Dendritic cell treated with granulocyte-macrophage colony-stimulating factor and Interleukin-4, amounts not matched to agents 40 ng/mL and 50 ng/mL, for 4 days (primary cell): ENCODE measurements around the gene DCK.

Experiments used
- H3K27ac Mint-ChIP-seq: one replicate; pipeline ENCODE4 v1.8.0; 2022; ENCODE audit warnings: mild to moderate bottlenecking, mixed read lengths
- H3K27me3 Mint-ChIP-seq: one replicate; pipeline ENCODE4 v1.8.0; 2022; ENCODE audit warnings: mild to moderate bottlenecking, mixed read lengths
- H3K36me3 Mint-ChIP-seq: one replicate; pipeline ENCODE4 v1.8.0; 2022; ENCODE audit warnings: low read depth, mixed read lengths
- H3K4me1 Mint-ChIP-seq: one replicate; pipeline ENCODE4 v1.8.0; 2022; ENCODE audit warnings: low read depth, mixed read lengths
- H3K4me3 Mint-ChIP-seq: one replicate; pipeline ENCODE4 v1.8.0; 2022; ENCODE audit warnings: mild to moderate bottlenecking, moderate library complexity, mixed read lengths
- H3K9me3 Mint-ChIP-seq: one replicate; pipeline ENCODE4 v1.8.0; 2022; ENCODE audit warnings: mixed read lengths
- intact Hi-C: fragments of 100-400 bp; cut with micrococcal nuclease; formaldehyde crosslinking; loops from one replicate; pipeline ENCODE4 v1.15.0; 2022

DCK gene

DNA sequence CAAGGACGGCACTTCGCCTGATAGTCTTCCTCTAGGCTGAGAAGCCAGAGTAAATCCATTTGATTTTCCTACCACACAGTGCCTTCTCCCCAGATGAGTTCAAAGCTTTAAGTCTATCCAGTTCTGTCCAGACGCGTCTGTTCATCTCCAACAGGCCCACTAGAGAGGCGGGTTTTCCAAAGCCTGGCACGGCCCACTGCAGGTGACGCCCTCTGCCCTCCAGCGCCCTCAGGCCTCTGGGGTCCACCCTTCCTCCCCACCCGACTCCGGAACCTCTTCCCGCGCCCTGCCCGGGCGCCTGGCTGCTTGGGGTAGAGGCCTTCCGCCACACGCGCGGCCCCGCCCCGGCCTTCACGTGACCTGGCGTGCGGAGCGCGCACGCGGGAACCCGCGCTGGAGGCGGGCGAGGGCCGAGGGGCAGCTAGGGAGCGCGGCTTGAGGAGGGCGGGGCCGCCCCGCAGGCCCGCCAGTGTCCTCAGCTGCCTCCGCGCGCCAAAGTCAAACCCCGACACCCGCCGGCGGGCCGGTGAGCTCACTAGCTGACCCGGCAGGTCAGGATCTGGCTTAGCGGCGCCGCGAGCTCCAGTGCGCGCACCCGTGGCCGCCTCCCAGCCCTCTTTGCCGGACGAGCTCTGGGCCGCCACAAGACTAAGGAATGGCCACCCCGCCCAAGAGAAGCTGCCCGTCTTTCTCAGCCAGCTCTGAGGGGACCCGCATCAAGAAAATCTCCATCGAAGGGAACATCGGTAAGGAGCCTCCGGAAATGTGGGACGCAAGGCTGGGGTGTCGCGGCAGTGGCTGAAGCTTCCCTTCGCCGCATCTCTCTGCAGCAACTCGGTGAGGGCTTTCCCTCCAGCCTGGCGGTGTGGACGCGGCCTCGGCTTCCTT, at the start of gene DCK:
Gene DCK (plus strand): TSS at position 469 of the 888 bp plus-strand sequence. CDS start 187 bp downstream, at position 656.
- Mint-ChIP-seq H3K9me3 (no peaks in the 10 kb centered on the region), H3K4me1 (peaks cover 34% of the 10 kb centered on the region), H3K27ac (peak within 1 kb of the TSS; percentile 90), H3K36me3 (peaks cover 17% of the 10 kb centered on the region), H3K27me3 (no peaks in the 10 kb centered on the region), H3K4me3 (peak within 1 kb of the TSS; percentile 97)
- intact Hi-C loops, result loop anchor here (5.0 kb wide), 4 partner anchors 46 to 306 kb away; partner anchors contain the start of genes GRSF1, MOB1B and UTP3

DNA sequence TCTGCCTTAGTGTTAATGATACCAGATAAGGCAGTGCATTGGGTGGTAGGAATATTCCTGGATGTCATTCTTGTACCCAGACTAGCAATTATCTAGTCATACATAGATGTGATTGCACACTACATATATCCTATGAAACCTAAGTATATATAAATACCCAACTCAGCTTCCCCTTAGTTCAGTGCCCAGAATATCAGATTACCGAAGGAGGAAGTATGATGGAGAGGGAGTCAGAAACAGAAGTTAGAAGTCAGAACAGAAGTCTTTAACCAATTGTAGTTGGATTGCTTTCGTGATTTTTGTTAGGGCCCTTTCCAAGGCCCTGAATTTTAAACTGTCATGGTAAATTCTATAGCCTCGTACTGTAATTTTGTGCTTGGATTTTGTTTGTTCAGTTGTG, 48.4 kb upstream of the DCK start:
- intact Hi-C loops, result loop anchor here (2.0 to 5.0 kb wide), 3 partner anchors 47 to 258 kb away; partner anchors contain the start of genes DCK, GRSF1 and UTP3
- H3K4me1 Mint-ChIP-seq, result peaks cover 58% of the 10 kb centered on the region
- peak overlapping the region; percentile 86 for H3K27ac Mint-ChIP-seq
- no peak overlapping the region for H3K4me3 Mint-ChIP-seq
- H3K9me3 Mint-ChIP-seq, result peaks cover 3% of the 10 kb centered on the region
- peaks cover 20% of the 10 kb centered on the region for H3K36me3 Mint-ChIP-seq
- H3K27me3 Mint-ChIP-seq, result no peaks in the 10 kb centered on the region

- intact Hi-C loops, result loop anchor here (2.0 to 5.0 kb wide), 3 partner anchors 47 to 258 kb away; partner anchors contain the start of genes DCK, GRSF1 and UTP3
- no peaks in the 10 kb centered on the region for H3K27me3 Mint-ChIP-seq
- peaks cover 57% of the 10 kb centered on the region for H3K4me1 Mint-ChIP-seq
- no peaks in the 10 kb centered on the region for H3K9me3 Mint-ChIP-seq
- peak overlapping the region; percentile 86 for H3K27ac Mint-ChIP-seq
- peaks cover 17% of the 10 kb centered on the region for H3K36me3 Mint-ChIP-seq
- H3K4me3 Mint-ChIP-seq, result peak overlapping the region; percentile 30
Observed at GRCh38 chr4:70945452-70946055, 47.9 kb upstream of the DCK start.

DNA sequence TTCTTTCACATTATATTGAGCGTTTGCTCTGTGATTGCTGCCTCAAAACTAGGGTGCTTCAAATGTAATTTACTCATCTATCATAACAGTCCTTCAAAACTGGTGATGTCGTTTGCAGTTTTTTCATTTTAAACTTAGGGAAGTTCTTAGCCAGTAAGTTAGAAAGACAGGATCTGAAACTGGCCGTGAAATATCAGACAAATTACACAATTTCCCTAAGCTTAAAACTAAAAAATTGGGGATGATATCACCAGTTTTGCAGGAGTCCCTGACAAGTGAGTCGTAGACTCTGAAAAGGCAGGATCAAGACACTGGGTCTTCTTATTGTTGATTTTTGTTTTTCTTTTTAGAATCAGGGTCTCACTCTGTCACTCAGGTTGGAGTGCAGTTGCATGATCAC, 46.5 kb upstream of the DCK start:
- Mint-ChIP-seq H3K4me1 (peaks cover 65% of the 10 kb centered on the region), H3K4me3 (peak overlapping the region; percentile 58)

DNA sequence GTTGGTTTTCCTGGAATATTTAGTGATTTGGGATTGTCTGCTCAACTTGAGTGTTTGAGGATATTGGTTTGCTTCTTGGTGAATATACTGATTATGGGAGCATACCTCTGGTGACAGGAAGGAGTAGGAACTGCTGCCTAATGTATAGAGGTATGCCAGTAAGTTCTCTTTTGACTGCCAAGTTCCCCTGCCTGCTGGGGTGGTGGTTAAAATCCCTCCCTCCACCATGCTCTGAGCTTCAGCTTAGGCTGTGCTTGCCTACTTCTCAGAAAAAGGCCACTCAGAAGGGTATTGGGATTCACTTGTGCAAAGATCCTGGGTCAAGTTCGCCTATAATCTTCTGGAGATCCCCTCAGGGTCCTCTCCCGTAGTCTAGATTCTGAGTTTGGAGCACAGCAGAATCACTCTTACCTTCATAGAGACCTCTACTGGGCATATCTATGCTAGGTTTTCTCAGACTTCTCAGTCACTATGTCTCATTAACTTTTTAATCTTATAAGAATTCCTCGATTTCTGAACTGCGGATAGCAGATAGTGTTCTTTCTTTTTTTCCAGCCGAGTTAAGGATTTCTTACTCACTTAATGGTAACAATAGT, 44.7 kb upstream of the DCK start:
- peak overlapping the region; percentile 86 for H3K27ac Mint-ChIP-seq
- intact Hi-C loops, result loop anchor here (5.0 kb wide), 2 partner anchors 44 to 261 kb away; partner anchors contain the start of genes DCK and UTP3
- H3K9me3 Mint-ChIP-seq, result no peaks in the 10 kb centered on the region
- H3K36me3 Mint-ChIP-seq, result peaks cover 6% of the 10 kb centered on the region
- H3K27me3 Mint-ChIP-seq, result no peaks in the 10 kb centered on the region
- H3K4me1 Mint-ChIP-seq, result peaks cover 67% of the 10 kb centered on the region
- H3K4me3 Mint-ChIP-seq, result peak overlapping the region; percentile 34

More for the DNA sequence above, 46.5 kb upstream of the DCK start:
- Mint-ChIP-seq H3K27me3 (no peaks in the 10 kb centered on the region), H3K9me3 (no peaks in the 10 kb centered on the region), H3K36me3 (peaks cover 6% of the 10 kb centered on the region), H3K27ac (peak overlapping the region; percentile 86)
- intact Hi-C loops, result loop anchor here (5.0 kb wide), 2 partner anchors 45 to 260 kb away; partner anchors contain the start of genes DCK and UTP3

- H3K27me3 Mint-ChIP-seq, result no peaks in the 10 kb centered on the region
- H3K9me3 Mint-ChIP-seq, result no peaks in the 10 kb centered on the region
- no peak overlapping the region for H3K4me3 Mint-ChIP-seq
- H3K4me1 Mint-ChIP-seq, result peaks cover 53% of the 10 kb centered on the region
- H3K27ac Mint-ChIP-seq, result peak overlapping the region; percentile 90
- intact Hi-C loops, result no loop called here
- H3K36me3 Mint-ChIP-seq, result no peaks in the 10 kb centered on the region
Observed at GRCh38 chr4:70954032-70954431, 39.4 kb upstream of the DCK start.

DNA sequence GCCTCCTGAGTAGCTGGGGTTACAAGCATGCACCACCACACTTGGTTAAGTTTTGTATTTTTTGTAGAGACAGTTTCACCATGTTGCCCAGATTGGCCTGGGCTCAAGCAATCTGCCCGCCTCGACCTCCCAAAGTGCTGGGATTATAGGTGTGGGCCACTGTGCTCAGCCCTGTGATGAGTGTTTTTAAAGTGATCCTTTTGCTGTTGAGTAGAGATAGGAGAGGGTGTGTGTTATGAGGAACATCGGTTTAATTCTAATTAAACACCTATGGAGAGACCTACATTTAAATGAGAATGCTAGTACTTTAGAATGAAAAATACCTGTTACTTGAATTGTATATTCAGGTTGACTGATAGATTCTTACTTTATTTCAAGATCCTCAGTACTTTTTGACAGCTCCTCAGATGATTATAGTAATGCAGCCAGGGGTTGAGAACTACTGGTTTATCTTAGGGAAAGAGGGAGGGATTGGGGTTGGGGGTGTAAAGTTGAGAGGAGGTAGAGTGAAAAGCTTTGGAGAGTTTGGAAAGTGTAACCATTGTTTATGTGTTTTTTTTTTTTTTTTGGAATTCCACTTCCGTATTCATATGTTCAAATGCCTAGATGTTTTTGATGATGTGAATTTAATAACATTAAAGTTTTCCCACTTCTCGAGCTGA, 36.8 kb upstream of the DCK start:
- Mint-ChIP-seq H3K9me3 (no peaks in the 10 kb centered on the region), H3K27me3 (no peaks in the 10 kb centered on the region), H3K4me3 (no peak overlapping the region), H3K4me1 (peaks cover 34% of the 10 kb centered on the region), H3K27ac (peak overlapping the region; percentile 25), H3K36me3 (peaks cover 11% of the 10 kb centered on the region)
- intact Hi-C loops, result no loop called here

DNA sequence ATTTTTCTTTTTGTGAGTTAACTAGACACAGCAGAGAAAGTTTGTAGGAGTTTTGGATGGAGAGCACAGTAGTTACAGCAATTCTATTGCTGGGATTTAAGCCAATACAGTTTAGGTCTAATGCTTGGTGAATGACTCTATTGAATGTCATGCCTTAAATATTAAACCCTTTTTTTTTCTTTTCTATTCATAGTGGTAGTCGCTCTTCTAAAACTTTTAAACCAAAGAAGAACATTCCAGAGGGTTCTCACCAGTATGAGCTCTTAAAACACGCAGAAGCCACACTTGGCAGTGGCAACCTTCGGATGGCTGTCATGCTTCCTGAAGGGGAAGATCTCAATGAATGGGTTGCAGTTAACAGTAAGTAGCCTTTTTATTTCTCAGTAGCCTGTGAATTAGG, 34.8 kb upstream of the DCK start:
- Mint-ChIP-seq H3K27ac (no peak overlapping the region), H3K4me3 (no peak overlapping the region), H3K36me3 (peaks cover 22% of the 10 kb centered on the region), H3K27me3 (no peaks in the 10 kb centered on the region), H3K4me1 (peaks cover 23% of the 10 kb centered on the region), H3K9me3 (no peaks in the 10 kb centered on the region)
- intact Hi-C loops, result no loop called here

DNA sequence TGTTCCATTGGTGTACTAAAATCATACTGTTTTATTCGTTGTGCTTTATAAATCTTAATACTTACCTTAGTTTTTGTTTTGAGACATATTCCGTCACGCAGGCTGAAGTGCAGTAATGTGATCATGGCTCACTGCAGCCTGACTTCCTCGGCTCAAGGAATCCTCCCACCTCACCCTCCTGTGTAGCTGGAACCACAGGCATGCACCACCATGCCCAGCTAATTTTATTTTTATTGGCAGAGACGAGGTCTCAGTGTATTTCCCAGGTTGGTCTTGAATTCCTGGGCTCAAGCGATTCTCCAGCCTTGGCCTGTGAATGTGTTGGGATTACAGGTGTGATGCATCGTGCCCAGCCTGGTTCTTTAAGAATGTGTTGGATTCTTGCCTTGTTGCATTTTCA, 24.4 kb upstream of the DCK start:
- no peaks in the 10 kb centered on the region for H3K27me3 Mint-ChIP-seq
- H3K4me3 Mint-ChIP-seq, result no peak overlapping the region
- H3K36me3 Mint-ChIP-seq, result peaks cover 42% of the 10 kb centered on the region
- H3K4me1 Mint-ChIP-seq, result peaks cover 24% of the 10 kb centered on the region
- H3K9me3 Mint-ChIP-seq, result no peaks in the 10 kb centered on the region
- intact Hi-C loops, result no loop called here
- H3K27ac Mint-ChIP-seq, result no peak overlapping the region

- intact Hi-C loops, result no loop called here
- Mint-ChIP-seq H3K27ac (peak overlapping the region; percentile 46), H3K36me3 (peaks cover 59% of the 10 kb centered on the region), H3K9me3 (no peaks in the 10 kb centered on the region), H3K4me1 (peaks cover 38% of the 10 kb centered on the region), H3K4me3 (no peak overlapping the region), H3K27me3 (no peaks in the 10 kb centered on the region)
Observed at GRCh38 chr4:70976252-70976651, 17.2 kb upstream of the DCK start.

GRCh38 chr4:70979445-70980008, 13.9 kb upstream of the DCK start:
- no peak overlapping the region for H3K4me3 Mint-ChIP-seq
- no peaks in the 10 kb centered on the region for H3K27me3 Mint-ChIP-seq
- intact Hi-C loops, result no loop called here
- H3K36me3 Mint-ChIP-seq, result peaks cover 60% of the 10 kb centered on the region
- peaks cover 23% of the 10 kb centered on the region for H3K4me1 Mint-ChIP-seq
- H3K27ac Mint-ChIP-seq, result peak overlapping the region; percentile 72
- H3K9me3 Mint-ChIP-seq, result no peaks in the 10 kb centered on the region

DNA sequence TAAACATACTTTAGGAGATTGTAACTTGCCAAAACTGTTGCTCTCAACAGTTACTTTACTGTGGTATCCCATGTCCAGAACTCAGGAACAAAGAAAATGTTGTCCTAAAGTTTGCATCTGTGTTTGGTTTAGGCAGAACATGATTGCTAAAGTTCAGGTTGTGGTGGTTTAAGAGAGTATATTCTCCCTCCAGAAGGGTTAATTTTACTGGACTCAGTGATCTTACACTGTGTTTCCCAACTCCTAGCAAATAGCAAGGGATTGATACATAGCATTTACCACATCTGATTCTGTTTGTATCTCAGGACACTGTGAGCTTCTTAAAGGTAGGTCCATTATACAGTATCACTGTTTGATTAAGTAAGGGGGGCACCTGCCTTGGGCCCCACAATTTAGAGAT, 13.3 kb upstream of the DCK start:
- H3K27me3 Mint-ChIP-seq, result no peaks in the 10 kb centered on the region
- intact Hi-C loops, result no loop called here
- H3K27ac Mint-ChIP-seq, result peak overlapping the region; percentile 72
- H3K36me3 Mint-ChIP-seq, result peaks cover 59% of the 10 kb centered on the region
- no peaks in the 10 kb centered on the region for H3K9me3 Mint-ChIP-seq
- peaks cover 18% of the 10 kb centered on the region for H3K4me1 Mint-ChIP-seq
- H3K4me3 Mint-ChIP-seq, result no peak overlapping the region

GRCh38 chr4:70984106-70984505, 9.3 kb upstream of the DCK start:
- Mint-ChIP-seq H3K4me1 (peaks cover 11% of the 10 kb centered on the region), H3K36me3 (peaks cover 34% of the 10 kb centered on the region), H3K27me3 (no peaks in the 10 kb centered on the region), H3K27ac (no peak overlapping the region), H3K4me3 (no peak overlapping the region), H3K9me3 (no peaks in the 10 kb centered on the region)
- intact Hi-C loops, result no loop called here
